GM12878 (cell line): ENCODE measurements around the gene SMARCB1. TPM values are rescaled to one million over a fixed set of nuclear protein-coding genes. Genes with fewer than 3 reads are reported as not detected.

Experiments used
- PAX5 ChIP-seq: IDR thresholded peaks from 2 replicates; pipeline ENCODE4 v1.6.1; 2011; ENCODE audit warnings: low read depth, low read length, borderline replicate concordance
- PBX3 ChIP-seq: IDR thresholded peaks from 2 replicates; pipeline ENCODE4 v1.6.1; 2011; ENCODE audit warnings: mild to moderate bottlenecking, low read depth, low read length, moderate library complexity; ENCODE audit not compliant: insufficient replicate concordance
- PKNOX1 ChIP-seq: fragments of 450-650 bp; IDR thresholded peaks from 2 replicates; pipeline ENCODE4 v1.6.1; 2016; ENCODE audit warnings: mild to moderate bottlenecking
- POLR2A ChIP-seq: IDR thresholded peaks from 2 replicates; pipeline ENCODE4 v1.6.1; 2011; ENCODE audit warnings: low read depth, mild to moderate bottlenecking, low read length
- POLR2AphosphoS2 ChIP-seq: IDR thresholded peaks from 2 replicates; pipeline ENCODE4 v1.6.1; 2011; ENCODE audit warnings: low read depth, mild to moderate bottlenecking, low read length, improper control_type of control experiment, moderate library complexity
- POU2F2 ChIP-seq: IDR thresholded peaks from 3 replicates; pipeline ENCODE4 v1.6.1; 2011; ENCODE audit warnings: low read depth, mild to moderate bottlenecking, low read length, borderline replicate concordance
- RELB ChIP-seq: fragments of 450-650 bp; IDR thresholded peaks from 2 replicates; pipeline ENCODE4 v1.6.1; 2017; ENCODE audit warnings: low read depth, mild to moderate bottlenecking, moderate library complexity
- SMAD5 ChIP-seq: IDR thresholded peaks from 2 replicates; pipeline ENCODE4 v1.6.1; 2016; ENCODE audit warnings: antibody characterized with exemption, low read depth
- SUZ12 ChIP-seq: fragments of 200-600 bp; sonication (generic); IDR thresholded peaks from one replicate; pipeline ENCODE4 v1.6.1; 2018; ENCODE audit warnings: antibody characterized with exemption, mild to moderate bottlenecking; ENCODE audit not compliant: unreplicated experiment
- TAF1 ChIP-seq: IDR thresholded peaks from 2 replicates; pipeline ENCODE4 v1.6.1; 2011; ENCODE audit warnings: mild to moderate bottlenecking, low read depth, low read length, borderline replicate concordance
- TCF12 ChIP-seq: IDR thresholded peaks from 2 replicates; pipeline ENCODE4 v1.6.1; 2011; ENCODE audit warnings: low read depth, mild to moderate bottlenecking, low read length
- polyA plus RNA-seq, 11 experiments: library from polyadenylated mRNA; depleted of rRNA in 4 of 11; unstranded in 6 of 11; stranded (reverse) in 5 of 11; fragments of >200 nt; fragmentation: Nextera tagmentation in 4 of 11; fragmentation: Illumina TruSeq in 1 of 11; extraction: Ambion mirVana in 4 of 11; extraction: Trizol in 1 of 11; gene quantifications; 1 replicate in 1 of 11; 2 replicates in 10 of 11; pipeline versions ENCODE4 v1.2.1 to v1.2.3, GENCODE V29; 2011 to 2016; ENCODE audit warnings: inconsistent platforms in 2 of 11, missing spikeins in 2 of 11, low read depth in 1 of 11
- total RNA-seq, 4 experiments: library from RNA; depleted of rRNA in 3 of 4; stranded (reverse); fragments of >200 nt in 3 of 4; fragmentation: Illumina TruSeq in 1 of 4; extraction: Trizol in 1 of 4; gene quantifications; 2 replicates each; pipeline versions ENCODE4 v1.2.1 to v1.2.3, GENCODE V29; 2013 to 2021

Gene SMARCB1
- total and polyA plus RNA-seq, 10 of the 15 experiments (the other 5 are each of a cell fraction or from before 2014, with no cell fraction given), result 9.1 to 215 (median 183) TPM

GRCh38 chr22:23803001-23803819, 16.4 kb downstream of the SMARCB1 start (continued):
- TF ChIP-seq SUZ12 (no peak), RELB (no peak), POLR2A (peak; percentile 83), PBX3 (peak; percentile 24), SMAD5 (0 out of 2 replicates have a peak, but pooled peaks have one; percentile 50), POLR2AphosphoS2 (0 out of 2 replicates have a peak, but pooled peaks have one; percentile 26), TAF1 (peak; percentile 54; the same call in 1 of the 2 replicates), PAX5 (peak; percentile 63; the same call in 1 of the 2 replicates), POU2F2 (peak; percentile 99), TCF12 (0 out of 2 replicates have a peak, but pooled peaks have one; percentile 27), PKNOX1 (peak; percentile 44; the same call in 1 of the 2 replicates)
